Stimulated activated CD8-positive, alpha-beta memory T cell treated with anti-CD3 and anti-CD28 coated beads, Interleukin-2, amount 100 ng/mL, for 48 hours (primary cell): ENCODE data around the gene IL12RB2.
A peak's percentile ranks its signal among the peaks of the same experiment; 100 is the strongest.
"Not testable (repeated sequence)": the region's sequence is repeated elsewhere in the genome, so short reads cannot be mapped to it uniquely, and the experiment has no call there.

Source experiments
- DNase-seq, 2 donors: peaks; one replicate each; pipeline ENCODE4 v3.0.0-alpha.2; 2020; ENCODE audit warnings: low read depth in 2 of 2

The IL12RB2 gene

DNA sequence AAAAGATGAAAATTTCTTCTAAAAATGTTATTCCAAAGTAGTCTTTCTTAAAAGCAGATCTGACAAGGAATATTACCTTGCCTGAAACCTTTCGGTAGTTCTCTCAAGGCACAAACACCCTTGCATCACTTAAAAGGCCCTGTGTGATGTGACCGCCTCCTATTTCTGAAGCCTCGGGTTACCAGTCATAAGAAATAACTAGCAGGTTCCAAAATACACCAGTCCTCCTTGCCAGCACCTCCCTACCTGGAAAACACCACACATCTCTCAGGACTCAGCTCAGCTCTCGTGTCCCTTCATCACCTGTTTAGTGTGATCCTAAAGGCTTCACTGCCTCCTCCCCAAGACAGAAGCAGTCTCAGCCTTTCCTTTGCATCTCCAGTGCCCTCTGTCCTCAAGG is 86.9 kb downstream of the IL12RB2 start:
- no peak for DNase-seq

DNA sequence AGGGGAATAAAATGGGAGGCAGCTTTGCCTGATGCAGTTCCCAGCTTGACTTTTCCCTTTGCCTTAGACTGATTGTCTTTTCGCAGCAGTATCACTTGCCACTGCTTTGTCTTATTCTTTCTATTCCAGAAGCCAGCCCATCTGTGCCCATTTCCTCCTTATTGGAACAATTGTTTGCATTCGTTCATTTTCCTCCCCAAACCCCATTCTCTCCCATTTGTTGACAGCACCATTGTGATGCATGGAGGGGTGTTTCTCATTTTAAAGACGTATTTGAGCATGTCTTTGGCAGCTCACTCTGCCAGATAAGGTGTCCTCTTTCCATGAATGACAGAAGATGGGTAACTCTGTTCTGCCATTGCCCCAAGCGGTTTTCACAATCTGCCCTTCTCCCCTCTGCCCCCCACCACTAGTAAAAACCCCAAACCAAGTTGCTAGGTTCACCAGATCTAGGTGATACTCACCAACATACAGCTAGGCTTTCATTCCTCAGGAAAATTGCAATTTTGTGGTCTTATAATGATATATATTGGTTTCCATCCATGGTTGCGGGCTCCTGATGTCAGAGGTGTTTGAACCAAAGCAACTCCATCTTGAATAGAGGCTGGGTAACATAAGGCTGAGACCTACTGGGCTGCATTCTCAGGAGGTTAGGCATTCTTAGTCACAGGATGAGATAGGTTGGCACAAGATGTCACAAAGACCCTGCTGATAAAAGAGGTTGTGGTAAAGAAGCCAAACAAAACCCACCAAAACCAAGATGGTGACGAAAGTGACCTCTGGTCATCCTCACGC is 91.7 kb downstream of the IL12RB2 start:
- no peak for DNase-seq

- DNase-seq: peak; percentile 16 to 55
Observed at GRCh38 chr1:67400029-67400786, 92.5 kb downstream of the IL12RB2 start.

DNA sequence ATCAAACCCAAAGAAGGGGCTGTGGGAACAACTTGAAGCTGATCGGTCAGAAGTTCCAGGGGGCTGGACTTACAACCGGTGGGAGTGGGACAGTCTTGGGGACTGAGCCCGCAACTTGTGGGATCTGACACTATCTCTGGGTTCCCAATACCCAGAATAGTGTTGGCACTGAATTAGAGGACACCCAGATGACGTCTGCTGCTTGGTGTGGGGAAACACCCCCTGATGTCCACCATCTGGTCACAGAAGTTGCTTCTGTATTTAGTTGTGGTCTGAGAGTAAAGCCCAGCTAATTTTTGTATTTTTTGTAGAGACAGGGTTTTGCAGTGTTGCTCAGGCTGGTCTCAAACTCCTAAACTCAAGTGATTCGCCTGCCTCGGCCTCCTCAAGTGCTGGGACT is 93.8 kb downstream of the IL12RB2 start:
- DNase-seq: no peak

DNA sequence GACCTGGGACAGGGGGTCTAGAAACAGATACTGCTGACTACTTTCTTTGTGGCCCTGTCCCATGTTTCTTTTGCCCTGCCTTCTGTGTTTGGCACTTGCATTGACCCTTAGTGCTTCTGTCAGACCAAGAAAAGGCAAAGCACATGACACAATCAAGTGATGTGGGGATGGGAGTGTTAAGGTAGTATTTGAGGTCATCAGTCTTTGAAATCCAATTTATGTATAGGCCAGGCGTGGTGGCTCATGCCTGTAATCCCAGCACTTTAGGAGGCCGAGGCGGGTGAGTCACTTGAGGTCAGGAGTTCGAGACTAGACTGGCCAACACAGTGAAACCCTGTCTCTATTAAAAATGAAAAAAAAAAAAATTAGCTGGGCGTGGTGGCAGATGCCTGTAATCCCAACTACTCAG is 96.5 kb downstream of the IL12RB2 start:
- no peak for DNase-seq

DNA sequence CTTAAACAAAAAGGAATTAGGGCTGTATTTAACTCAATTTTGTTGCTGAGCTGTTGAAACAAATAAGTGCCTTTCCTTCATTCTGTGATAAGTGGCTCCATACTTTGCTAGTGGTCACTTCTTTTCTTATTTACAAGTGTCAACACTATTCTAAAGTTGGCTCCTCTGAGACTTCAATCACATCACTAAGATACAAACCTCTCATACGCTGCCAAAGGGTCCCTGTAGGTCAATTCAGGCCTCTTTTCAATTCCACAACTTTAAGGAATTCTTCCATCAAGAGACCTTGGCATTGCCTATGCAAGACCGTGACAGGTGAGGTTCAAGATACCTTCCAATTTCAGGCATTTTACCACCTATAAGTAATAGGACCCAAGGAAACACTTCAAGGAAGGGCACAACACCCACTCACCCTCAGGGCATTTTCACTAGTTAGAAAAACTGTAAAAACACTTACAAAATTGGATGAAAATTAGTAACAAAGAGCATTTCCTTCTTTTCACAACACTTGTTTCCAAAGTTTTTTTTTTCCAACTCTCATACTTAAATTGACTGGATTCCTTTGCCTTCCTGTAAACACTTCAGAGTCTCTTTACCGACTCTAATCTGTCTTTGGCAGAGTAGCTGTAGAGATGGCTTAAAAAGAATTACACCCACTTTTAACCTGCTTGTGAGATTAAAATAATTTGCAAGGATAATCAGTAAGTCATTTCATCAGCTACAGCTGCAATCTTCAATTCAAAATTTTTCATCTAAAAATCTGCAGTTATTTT is 98.0 kb downstream of the IL12RB2 start:
- no peak for DNase-seq

- no peak for DNase-seq
Observed at GRCh38 chr1:67407498-67407897, 99.8 kb downstream of the IL12RB2 start.

DNA sequence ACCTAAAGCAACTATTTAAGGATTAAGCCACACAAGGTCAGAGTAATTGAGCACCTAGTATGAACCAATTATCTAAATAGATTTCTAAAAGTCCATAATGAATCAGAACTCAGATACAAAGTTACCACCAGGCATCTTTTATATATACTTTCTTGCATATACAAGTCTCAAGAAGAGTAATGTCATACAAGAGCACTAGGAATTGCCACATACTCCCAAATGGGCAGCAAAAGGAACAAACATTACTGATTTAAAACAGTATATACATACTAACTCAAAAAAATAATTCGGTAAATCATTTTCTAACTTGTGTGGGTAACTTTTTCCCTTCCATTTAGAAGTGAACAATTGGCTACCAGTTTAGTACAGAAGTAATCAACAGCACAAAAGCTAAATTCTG is 100.5 kb downstream of the IL12RB2 start:
- DNase-seq: no peak

GRCh38 chr1:67413101-67413500 is 105.4 kb downstream of the IL12RB2 start:
- not testable (repeated sequence) for DNase-seq

- no peak for DNase-seq
Observed at GRCh38 chr1:67414574-67414973, 106.9 kb downstream of the IL12RB2 start.

DNA sequence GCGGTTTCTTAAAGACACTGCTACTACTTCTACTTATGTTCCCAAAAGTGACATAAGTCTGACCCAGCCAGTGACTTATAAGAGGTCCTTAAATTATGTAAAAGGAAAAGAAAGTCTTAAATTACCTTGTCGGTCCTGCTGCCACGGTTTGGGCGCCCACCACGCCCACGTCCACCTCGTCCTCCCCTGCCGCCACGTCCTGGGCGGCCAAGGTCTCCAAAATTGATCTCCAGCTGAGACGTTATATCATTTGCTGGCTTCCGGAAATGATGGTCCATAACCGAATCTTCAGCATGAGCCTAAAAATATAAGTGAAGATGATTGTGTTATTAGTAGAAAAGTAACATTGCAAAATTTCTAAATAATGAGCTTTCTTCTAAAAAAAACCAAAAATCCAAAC is 107.4 kb downstream of the IL12RB2 start:
- DNase-seq: no peak

- DNase-seq: not testable (repeated sequence)
Observed at GRCh38 chr1:67417733-67418132, 110.1 kb downstream of the IL12RB2 start.

- DNase-seq: no peak
Observed at GRCh38 chr1:67418839-67419586, 111.3 kb downstream of the IL12RB2 start.

- DNase-seq: no peak
Observed at GRCh38 chr1:67420835-67421492, 113.3 kb downstream of the IL12RB2 start.

- no peak for DNase-seq
Observed at GRCh38 chr1:67427465-67427864, 119.8 kb downstream of the IL12RB2 start.

GRCh38 chr1:67427947-67428346 is 120.3 kb downstream of the IL12RB2 start:
- no peak for DNase-seq

DNA sequence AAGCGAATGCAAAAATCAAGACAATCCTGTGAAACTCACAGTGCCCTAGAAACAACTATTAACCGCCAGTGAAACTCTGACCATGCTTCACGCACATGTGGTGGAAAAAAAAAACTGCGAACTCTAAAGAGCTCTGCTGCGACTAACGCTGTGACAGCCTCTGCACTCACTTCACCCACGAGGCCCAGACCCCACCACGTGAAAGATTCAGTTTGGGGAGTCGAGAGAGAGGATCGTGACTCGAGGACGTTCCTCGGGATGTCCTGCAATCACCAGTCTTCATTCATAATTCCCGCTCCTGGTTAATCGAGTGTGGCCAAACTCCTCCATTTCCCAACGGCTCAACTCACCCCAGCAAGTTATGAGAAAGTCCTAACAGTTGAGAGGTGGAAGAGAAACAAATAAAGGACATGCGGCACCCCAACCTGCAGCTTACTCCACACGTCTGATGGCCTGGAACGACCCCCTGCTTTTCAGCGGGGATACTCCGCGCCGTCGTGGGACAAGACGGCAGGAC is 121.4 kb downstream of the IL12RB2 start:
- peak in 1 of 2 donors; percentile 19 for DNase-seq

GRCh38 chr1:67429528-67430357 is 122.1 kb downstream of the IL12RB2 start:
- DNase-seq: peak; percentile 14 to 16

DNA sequence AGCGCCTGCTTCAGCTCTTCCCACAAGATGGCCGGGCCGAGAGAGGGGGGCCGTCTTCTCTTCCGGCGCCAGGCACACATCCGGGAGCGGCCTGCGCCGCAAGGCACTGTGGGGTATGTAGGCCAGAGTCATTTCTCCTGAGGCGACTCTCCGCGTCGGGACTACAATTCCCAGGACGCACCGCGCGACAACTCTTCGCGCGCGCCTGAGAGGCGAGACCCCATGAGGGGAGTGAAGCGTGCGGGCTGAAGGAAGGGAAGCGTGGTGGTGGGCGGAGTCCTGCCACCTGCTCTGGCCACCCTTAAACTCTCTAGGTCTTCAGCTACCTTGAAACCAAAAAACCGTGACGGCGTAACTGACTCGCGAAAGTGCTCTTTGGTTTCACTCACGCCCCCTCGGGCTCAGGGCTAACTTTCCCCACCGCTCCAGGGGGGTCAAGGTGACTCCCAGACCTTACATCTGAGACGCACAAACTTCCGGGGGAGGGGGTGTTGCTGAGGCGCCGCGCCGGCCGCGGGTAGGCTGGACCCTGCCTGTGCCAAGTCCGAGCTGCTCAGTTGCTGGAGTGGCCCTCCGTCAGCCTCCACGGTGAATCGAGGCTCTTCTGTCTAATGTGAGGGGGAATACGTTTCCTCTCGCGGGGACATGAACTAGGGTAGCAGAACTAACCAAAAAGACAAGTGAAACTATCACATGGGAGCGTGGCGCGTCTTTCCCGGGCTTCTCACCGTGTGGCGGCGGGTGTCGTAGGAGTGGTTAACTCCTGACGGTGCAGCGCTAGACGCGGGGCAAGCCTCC is 122.9 kb downstream of the IL12RB2 start, which contains the start of gene SERBP1:
SERBP1 (minus strand) TSS at position 45 of the 798 bp plus-strand sequence. CDS start 102 bp downstream, outside the sequence.
- DNase-seq: peak; percentile 89 to 92
